ENCODE data around the gene BLM. TPM values are rescaled to one million over a fixed set of nuclear protein-coding genes. Genes with fewer than 3 reads are reported as not detected.
"Not testable (repeated sequence)": the region's sequence is repeated elsewhere in the genome, so short reads cannot be mapped to it uniquely, and the experiment has no call there.

The BLM gene
- total and polyA plus RNA-seq, 9 donors: 4.7 to 7.5 (median 5.2) TPM

GRCh38 chr15:90680371-90680935 is 36.7 kb upstream of the BLM start:
- Histone ChIP-seq H3K27me3 (ENCODE audit: control insufficient read depth, insufficient read depth, low read length) (no peaks in the 10 kb centered on the region), H3K9me3 (replicated peaks; ENCODE audit: control insufficient read depth, low read depth, low read length) (no peaks in the 10 kb centered on the region), H3K27ac (ENCODE audit: low read length) (peak overlapping the region; percentile 26), H3K36me3 (ENCODE audit: control insufficient read depth, insufficient read depth, low read length) (no peaks in the 10 kb centered on the region), H3K4me1 (ENCODE audit: control insufficient read depth, insufficient read depth, low read length) (peaks cover 2% of the 10 kb centered on the region), H3K4me3 (ENCODE audit: low read length) (no peak overlapping the region)
- DNase-seq: peak; percentile 86
- 65% methylated on average over 3 of the region's 6 CpGs for WGBS (ENCODE audit: insufficient coverage)

- Histone ChIP-seq H3K36me3 (ENCODE audit: control insufficient read depth, insufficient read depth, low read length) (no peaks in the 10 kb centered on the region), H3K27me3 (ENCODE audit: control insufficient read depth, insufficient read depth, low read length) (no peaks in the 10 kb centered on the region), H3K9me3 (replicated peaks; ENCODE audit: control insufficient read depth, low read depth, low read length) (no peaks in the 10 kb centered on the region), H3K27ac (ENCODE audit: low read length) (peak overlapping the region; percentile 21), H3K4me3 (ENCODE audit: low read length) (no peak overlapping the region), H3K4me1 (ENCODE audit: control insufficient read depth, insufficient read depth, low read length) (peaks cover 2% of the 10 kb centered on the region)
- no peak for DNase-seq
- WGBS (ENCODE audit: insufficient coverage): no CpG with 5 or more reads among the region's 1 CpG
Observed at GRCh38 chr15:90681056-90681455, 36.1 kb upstream of the BLM start.

GRCh38 chr15:90681480-90681879 is 35.7 kb upstream of the BLM start:
- Histone ChIP-seq H3K9me3 (replicated peaks; ENCODE audit: control insufficient read depth, low read depth, low read length) (no peaks in the 10 kb centered on the region), H3K4me1 (ENCODE audit: control insufficient read depth, insufficient read depth, low read length) (peaks cover 2% of the 10 kb centered on the region), H3K27me3 (ENCODE audit: control insufficient read depth, insufficient read depth, low read length) (no peaks in the 10 kb centered on the region), H3K27ac (ENCODE audit: low read length) (no peak overlapping the region), H3K36me3 (ENCODE audit: control insufficient read depth, insufficient read depth, low read length) (no peaks in the 10 kb centered on the region), H3K4me3 (ENCODE audit: low read length) (no peak overlapping the region)
- no peak for DNase-seq
- WGBS (ENCODE audit: insufficient coverage): 95% methylated on average over 5 of the region's 9 CpGs

GRCh38 chr15:90683371-90683770 is 33.8 kb upstream of the BLM start:
- Histone ChIP-seq H3K27ac (ENCODE audit: low read length) (no peak overlapping the region), H3K4me1 (ENCODE audit: control insufficient read depth, insufficient read depth, low read length) (peaks cover 2% of the 10 kb centered on the region), H3K4me3 (ENCODE audit: low read length) (no peak overlapping the region), H3K27me3 (ENCODE audit: control insufficient read depth, insufficient read depth, low read length) (no peaks in the 10 kb centered on the region), H3K9me3 (replicated peaks; ENCODE audit: control insufficient read depth, low read depth, low read length) (no peaks in the 10 kb centered on the region), H3K36me3 (ENCODE audit: control insufficient read depth, insufficient read depth, low read length) (no peaks in the 10 kb centered on the region)
- no peak for DNase-seq
- WGBS (ENCODE audit: insufficient coverage): 75% methylated on average over 6 of the region's 10 CpGs

- H3K36me3 ChIP-seq (ENCODE audit: control insufficient read depth, insufficient read depth, low read length): no peaks in the 10 kb centered on the region
- peaks cover under 1% of the 10 kb centered on the region for H3K9me3 ChIP-seq (replicated peaks; ENCODE audit: control insufficient read depth, low read depth, low read length)
- DNase-seq: no peak
- peaks cover 2% of the 10 kb centered on the region for H3K4me1 ChIP-seq (ENCODE audit: control insufficient read depth, insufficient read depth, low read length)
- H3K4me3 ChIP-seq (ENCODE audit: low read length): no peak overlapping the region
- 50% methylated on average over 2 of the region's 4 CpGs for WGBS (ENCODE audit: insufficient coverage)
- H3K27ac ChIP-seq (ENCODE audit: low read length): no peak overlapping the region
- no peaks in the 10 kb centered on the region for H3K27me3 ChIP-seq (ENCODE audit: control insufficient read depth, insufficient read depth, low read length)
Observed at GRCh38 chr15:90683876-90684275, 33.3 kb upstream of the BLM start.

- peaks cover 2% of the 10 kb centered on the region for H3K4me1 ChIP-seq (ENCODE audit: control insufficient read depth, insufficient read depth, low read length)
- no peak overlapping the region for H3K4me3 ChIP-seq (ENCODE audit: low read length)
- WGBS (ENCODE audit: insufficient coverage): 71% methylated on average over 4 of the region's 5 CpGs
- peaks cover 4% of the 10 kb centered on the region for H3K9me3 ChIP-seq (replicated peaks; ENCODE audit: control insufficient read depth, low read depth, low read length)
- H3K27me3 ChIP-seq (ENCODE audit: control insufficient read depth, insufficient read depth, low read length): no peaks in the 10 kb centered on the region
- no peak for DNase-seq
- H3K36me3 ChIP-seq (ENCODE audit: control insufficient read depth, insufficient read depth, low read length): no peaks in the 10 kb centered on the region
- H3K27ac ChIP-seq (ENCODE audit: low read length): no peak overlapping the region
Observed at GRCh38 chr15:90684281-90684680, 32.9 kb upstream of the BLM start.

- DNase-seq: no peak
- H3K4me1 ChIP-seq (ENCODE audit: control insufficient read depth, insufficient read depth, low read length): no peaks in the 10 kb centered on the region
- no peaks in the 10 kb centered on the region for H3K36me3 ChIP-seq (ENCODE audit: control insufficient read depth, insufficient read depth, low read length)
- no peaks in the 10 kb centered on the region for H3K27me3 ChIP-seq (ENCODE audit: control insufficient read depth, insufficient read depth, low read length)
- H3K27ac ChIP-seq (ENCODE audit: low read length): no peak overlapping the region
- WGBS (ENCODE audit: insufficient coverage): 92% methylated on average over 3 of the region's 11 CpGs
- H3K4me3 ChIP-seq (ENCODE audit: low read length): no peak overlapping the region
- peaks cover 4% of the 10 kb centered on the region for H3K9me3 ChIP-seq (replicated peaks; ENCODE audit: control insufficient read depth, low read depth, low read length)
Observed at GRCh38 chr15:90685591-90686434, 31.3 kb upstream of the BLM start.

GRCh38 chr15:90686435-90687218 is 30.5 kb upstream of the BLM start:
- Histone ChIP-seq H3K27ac (ENCODE audit: low read length) (no peak overlapping the region), H3K4me1 (ENCODE audit: control insufficient read depth, insufficient read depth, low read length) (no peaks in the 10 kb centered on the region), H3K36me3 (ENCODE audit: control insufficient read depth, insufficient read depth, low read length) (no peaks in the 10 kb centered on the region), H3K27me3 (ENCODE audit: control insufficient read depth, insufficient read depth, low read length) (no peaks in the 10 kb centered on the region), H3K9me3 (replicated peaks; ENCODE audit: control insufficient read depth, low read depth, low read length) (peaks cover 4% of the 10 kb centered on the region), H3K4me3 (ENCODE audit: low read length) (no peak overlapping the region)
- WGBS (ENCODE audit: insufficient coverage): 60% methylated on average over 1 of the region's 3 CpGs
- no peak for DNase-seq

GRCh38 chr15:90689326-90689961 is 27.7 kb upstream of the BLM start:
- no CpG with 5 or more reads among the region's 6 CpGs for WGBS (ENCODE audit: insufficient coverage)
- H3K4me1 ChIP-seq (ENCODE audit: control insufficient read depth, insufficient read depth, low read length); DNase-seq; H3K36me3 ChIP-seq (ENCODE audit: control insufficient read depth, insufficient read depth, low read length); H3K4me3 ChIP-seq (ENCODE audit: low read length); H3K27ac ChIP-seq (ENCODE audit: low read length); H3K27me3 ChIP-seq (ENCODE audit: control insufficient read depth, insufficient read depth, low read length); H3K9me3 ChIP-seq (replicated peaks; ENCODE audit: control insufficient read depth, low read depth, low read length): not testable (repeated sequence)

- no CpG with 5 or more reads among the region's 2 CpGs for WGBS (ENCODE audit: insufficient coverage)
Observed at GRCh38 chr15:90690585-90690984, 26.6 kb upstream of the BLM start.

More at GRCh38 chr15:90690585-90690984, 26.6 kb upstream of the BLM start:
- Histone ChIP-seq H3K4me1 (ENCODE audit: control insufficient read depth, insufficient read depth, low read length) (no peaks in the 10 kb centered on the region), H3K4me3 (ENCODE audit: low read length) (no peak overlapping the region), H3K36me3 (ENCODE audit: control insufficient read depth, insufficient read depth, low read length) (no peaks in the 10 kb centered on the region), H3K9me3 (replicated peaks; ENCODE audit: control insufficient read depth, low read depth, low read length) (peaks cover 4% of the 10 kb centered on the region), H3K27me3 (ENCODE audit: control insufficient read depth, insufficient read depth, low read length) (no peaks in the 10 kb centered on the region), H3K27ac (ENCODE audit: low read length) (no peak overlapping the region)
- no peak for DNase-seq

All from muscle of leg (tissue), 11 donors.